Fibroblast of skin of abdomen (primary cell): ENCODE results near the gene ABR.
A peak's percentile ranks its signal among the peaks of the same experiment; 100 is the strongest.
"Not testable (repeated sequence)": the region's sequence is repeated elsewhere in the genome, so short reads cannot be mapped to it uniquely, and the experiment has no call there.

Experiments
- DNase-seq: peaks from one replicate; pipeline ENCODE4 v3.0.0-alpha.2; 2013

Gene ABR

DNA sequence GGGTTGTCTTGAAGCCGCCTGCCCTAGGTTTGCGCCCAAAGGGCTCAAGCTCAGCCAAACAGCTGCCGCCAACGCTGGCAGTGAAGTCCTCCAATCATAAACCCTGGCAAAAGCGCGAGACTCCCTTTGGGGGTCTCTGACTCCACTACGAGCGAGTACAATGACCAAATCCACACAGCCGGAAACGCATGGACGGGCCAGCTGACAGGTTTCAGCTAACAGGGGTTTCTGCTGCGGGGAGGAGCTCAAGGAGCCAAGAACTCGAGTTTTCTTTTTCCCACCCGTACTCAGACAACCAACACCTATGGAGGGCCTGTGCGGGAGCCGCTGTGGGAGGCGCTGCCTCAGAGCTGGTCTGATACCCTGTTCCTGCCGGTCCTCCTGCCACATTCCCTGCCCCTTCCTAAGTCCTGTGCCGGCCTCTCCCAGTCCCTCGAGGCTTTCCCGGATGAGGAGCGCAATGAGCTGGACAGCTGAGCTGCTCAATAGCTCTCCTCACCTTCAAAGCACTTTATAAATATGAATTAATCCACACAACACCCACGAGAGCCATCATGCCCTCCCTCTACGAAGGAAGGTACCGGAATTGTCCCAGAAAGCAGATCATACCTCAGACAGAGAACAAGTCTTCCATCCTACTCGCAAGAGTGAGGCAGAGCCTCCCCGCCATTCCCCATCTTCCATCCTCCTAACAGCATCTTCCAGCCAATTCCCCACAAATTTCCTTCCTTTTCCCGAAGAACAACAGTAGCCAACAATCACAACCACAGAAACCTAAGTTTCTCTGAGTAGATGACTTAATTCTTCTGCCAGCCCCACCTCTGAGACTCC, 6.1 kb downstream of the ABR start:
- DNase-seq: no peak

- DNase-seq: no peak
Observed at GRCh38 chr17:1171953-1172352, 7.8 kb downstream of the ABR start.

- no peak for DNase-seq
Observed at GRCh38 chr17:1170739-1171138, 9.0 kb downstream of the ABR start.

DNA sequence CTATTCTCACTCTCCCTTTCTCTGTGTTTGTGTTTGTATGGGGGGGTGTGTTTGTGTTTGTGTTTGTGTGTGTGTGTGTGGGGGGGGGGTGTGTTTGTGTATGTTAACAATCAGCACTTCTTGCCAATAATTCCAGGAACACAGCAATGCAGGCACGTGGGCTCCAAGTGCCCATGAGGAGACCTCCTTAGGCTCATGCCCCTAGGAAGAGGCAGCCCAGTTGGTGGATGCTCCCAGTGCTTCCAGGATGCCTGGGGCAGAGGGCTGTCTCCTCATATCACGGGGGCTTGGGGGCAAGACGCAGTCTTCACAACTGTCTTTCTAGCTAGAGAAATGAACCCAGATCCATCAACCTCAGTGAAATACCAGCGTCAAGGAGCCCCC, 9.9 kb downstream of the ABR start:
- DNase-seq: no peak

GRCh38 chr17:1169221-1169928, 10.4 kb downstream of the ABR start:
- no peak for DNase-seq

GRCh38 chr17:1168533-1169220, 11.1 kb downstream of the ABR start:
- DNase-seq: no peak

GRCh38 chr17:1166276-1166675, 13.5 kb downstream of the ABR start:
- no peak for DNase-seq

DNA sequence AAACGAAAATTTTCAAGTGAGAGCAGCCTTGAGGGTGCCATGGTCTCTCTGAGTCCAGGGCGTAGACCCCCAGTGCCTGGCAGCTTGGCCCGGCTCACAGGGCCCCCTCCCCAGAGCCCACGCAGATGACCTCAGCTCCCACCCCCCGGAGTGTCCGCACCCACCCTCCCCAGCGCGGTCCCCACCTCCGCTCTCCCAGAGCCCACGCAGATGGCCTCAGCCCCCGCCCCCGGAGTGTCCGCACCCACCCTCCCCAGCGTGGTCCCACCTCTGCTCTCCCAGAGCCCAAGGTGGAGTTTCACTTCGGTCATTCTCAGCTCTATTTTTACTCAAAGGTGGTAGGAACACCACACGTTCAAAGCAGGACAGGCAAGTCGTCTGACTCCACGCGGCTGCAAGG, 13.9 kb downstream of the ABR start:
- DNase-seq: no peak

- DNase-seq: no peak
Observed at GRCh38 chr17:1164935-1165556, 14.7 kb downstream of the ABR start.

DNA sequence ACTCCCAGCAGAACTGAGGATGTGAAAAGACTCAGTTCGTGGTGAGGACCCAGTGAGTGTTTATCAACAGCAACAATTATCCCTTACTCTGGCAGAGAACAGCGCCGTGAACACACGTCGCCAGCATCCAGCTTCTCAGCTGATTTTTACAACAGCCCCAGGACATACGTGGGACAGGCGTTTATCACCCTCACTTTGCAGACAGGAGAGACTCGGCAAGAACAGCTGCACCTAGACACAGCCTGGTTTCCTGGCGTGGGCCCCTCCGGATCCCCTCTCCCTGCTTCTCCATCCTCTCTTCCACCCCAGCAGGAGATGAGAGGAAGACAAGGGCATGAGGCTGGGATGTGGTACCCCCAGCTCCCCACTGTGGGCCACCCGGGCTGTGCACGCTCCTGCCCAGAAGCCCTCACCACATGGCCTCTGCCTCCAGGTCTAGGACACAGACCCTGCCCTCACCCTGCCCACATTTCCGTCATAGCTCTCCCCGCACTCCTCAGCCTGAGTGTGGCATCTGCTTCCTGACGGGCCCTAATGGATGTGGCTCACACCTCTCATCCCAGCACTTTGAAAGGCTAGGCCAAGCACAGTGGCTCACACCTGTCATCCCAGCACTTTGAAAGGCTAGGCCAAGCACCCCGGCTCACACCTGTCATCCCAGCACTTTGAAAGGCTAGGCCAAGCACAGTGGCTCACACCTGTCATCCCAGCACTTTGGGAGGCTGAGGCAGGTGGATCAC, 17.5 kb downstream of the ABR start:
- DNase-seq: no peak

GRCh38 chr17:1160591-1161390, 19.0 kb downstream of the ABR start:
- DNase-seq: no peak

- DNase-seq: peak; percentile 30
Observed at GRCh38 chr17:1159431-1160180, 20.2 kb downstream of the ABR start.

- DNase-seq: peak; percentile 69
Observed at GRCh38 chr17:1158879-1159278, 20.9 kb downstream of the ABR start.

DNA sequence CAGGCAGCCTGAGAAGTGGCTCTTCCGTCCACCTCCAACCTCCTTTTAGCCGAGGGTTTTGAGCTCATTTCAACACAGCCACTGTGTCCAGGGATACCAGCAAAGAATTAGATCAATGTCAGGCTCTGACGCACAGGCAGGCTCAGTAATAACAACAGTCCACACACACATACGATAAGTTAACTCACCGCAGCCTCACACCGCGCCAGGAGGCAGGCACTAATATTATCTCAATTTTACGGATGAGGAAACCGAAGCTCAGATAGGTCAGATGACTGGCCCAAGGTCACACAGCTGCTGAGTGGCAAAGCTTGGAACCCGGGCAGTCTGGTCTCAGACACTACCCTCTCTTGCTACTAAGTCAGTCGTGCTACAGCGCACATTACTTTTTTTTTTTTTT, 22.9 kb downstream of the ABR start:
- no peak for DNase-seq

DNA sequence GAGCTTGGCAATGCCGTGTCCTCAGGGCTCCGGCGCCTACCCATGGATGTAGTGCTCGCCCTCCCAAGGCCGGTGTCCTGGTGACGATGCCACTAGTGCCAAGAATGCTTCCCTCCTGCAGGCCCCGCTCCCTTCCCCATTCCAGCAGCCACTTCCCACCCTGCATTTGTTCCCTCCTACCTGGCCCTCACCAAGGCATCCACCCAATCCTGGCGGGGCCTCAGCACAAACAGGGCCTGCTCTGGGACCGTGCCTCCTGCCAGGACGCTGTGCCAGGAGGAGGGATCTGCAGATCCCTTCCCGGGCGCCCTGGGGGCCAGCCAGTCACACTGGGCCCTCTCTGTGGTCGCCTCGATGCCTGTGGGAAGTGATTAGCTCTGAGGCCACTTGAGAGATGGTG, 25.1 kb downstream of the ABR start:
- DNase-seq: no peak

- peak; percentile 87 for DNase-seq
Observed at GRCh38 chr17:1153795-1154546, 25.8 kb downstream of the ABR start.

- DNase-seq: not testable (repeated sequence)
Observed at GRCh38 chr17:1152582-1152981, 27.2 kb downstream of the ABR start.

DNA sequence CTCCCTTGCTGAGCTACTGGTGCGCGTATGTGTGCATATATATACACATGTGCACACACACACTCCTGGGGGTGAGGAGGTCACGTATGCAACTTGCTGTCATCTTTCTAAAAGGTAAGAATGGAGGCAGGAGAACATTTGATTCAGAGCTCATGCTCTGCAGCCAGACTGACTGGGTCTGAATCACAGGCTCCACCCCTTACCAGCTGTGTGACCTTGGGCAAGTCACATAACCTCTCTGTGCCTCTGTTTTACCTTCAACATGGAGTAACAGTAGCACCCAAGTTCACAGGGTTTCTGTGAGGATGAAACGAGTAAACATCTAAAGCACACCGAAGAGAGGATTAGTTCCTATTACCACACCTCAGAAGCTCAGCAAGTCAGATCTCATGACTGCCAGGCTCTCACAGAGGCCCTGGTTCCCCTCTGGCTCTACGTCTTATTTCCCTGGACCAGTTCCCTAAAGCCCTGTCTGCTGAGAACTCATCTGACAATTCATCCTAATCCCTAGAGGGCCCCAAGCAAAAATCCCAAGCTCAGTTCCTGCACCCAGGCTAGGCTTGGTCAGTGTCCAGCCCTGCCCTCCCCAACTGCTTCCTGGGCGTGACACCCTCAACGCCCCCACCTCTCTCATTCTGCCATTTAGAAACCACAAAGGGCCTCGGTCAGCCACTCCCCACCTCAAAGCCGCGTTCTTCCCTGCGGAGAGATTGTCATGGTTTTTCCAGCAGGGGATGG, 28.7 kb downstream of the ABR start:
- DNase-seq: no peak

DNA sequence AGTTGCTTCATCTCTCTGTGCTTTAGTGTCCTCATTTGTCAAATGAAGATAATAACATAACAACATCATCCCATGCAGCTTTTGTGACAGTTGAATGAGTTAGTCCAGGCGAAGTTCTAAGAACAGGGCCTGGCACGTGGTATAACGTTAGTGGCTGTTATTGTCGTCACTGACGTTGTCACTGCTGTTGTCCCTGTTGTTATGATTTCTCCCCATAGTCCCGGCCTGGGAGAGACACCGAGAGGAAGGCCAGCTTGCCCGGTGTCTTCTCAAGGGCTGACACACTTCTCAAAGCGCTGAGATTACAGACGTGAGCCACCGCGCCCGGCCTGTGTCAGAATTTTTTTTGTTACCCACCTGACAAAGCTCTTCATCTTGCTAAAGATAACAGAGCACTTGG, 29.9 kb downstream of the ABR start:
- no peak for DNase-seq
